ENCODE data around the gene BDKRB1.

BDKRB1 gene

GRCh38 chr14:96261772-96262655 is 6.0 kb downstream of the BDKRB1 start:
- DNase-seq (ENCODE audit: low spot score), result no peak

DNA sequence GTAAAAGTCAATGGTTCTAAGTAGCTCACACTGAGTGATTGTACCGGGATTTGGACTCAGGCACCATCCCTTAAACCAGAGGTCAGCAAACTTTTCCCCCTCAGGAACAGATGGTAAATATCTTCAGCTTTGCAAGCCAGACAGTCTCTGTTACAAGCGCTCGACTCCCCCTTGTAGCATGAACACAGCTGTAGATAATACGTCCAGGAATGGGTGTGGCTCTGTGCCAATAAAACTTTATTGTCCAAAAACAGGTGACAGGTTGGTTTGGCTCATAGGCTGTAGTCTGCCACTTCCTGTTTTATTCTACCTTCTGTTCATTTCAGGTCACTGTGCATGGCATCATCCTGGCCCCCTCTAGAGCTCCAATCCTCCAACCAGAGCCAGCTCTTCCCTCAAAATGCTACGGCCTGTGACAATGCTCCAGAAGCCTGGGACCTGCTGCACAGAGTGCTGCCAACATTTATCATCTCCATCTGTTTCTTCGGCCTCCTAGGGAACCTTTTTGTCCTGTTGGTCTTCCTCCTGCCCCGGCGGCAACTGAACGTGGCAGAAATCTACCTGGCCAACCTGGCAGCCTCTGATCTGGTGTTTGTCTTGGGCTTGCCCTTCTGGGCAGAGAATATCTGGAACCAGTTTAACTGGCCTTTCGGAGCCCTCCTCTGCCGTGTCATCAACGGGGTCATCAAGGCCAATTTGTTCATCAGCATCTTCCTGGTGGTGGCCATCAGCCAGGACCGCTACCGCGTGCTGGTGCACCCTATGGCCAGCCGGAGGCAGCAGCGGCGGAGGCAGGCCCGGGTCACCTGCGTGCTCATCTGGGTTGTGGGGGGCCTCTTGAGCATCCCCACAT is 7.6 kb downstream of the BDKRB1 start:
- no peak for DNase-seq (ENCODE audit: low spot score)

DNA sequence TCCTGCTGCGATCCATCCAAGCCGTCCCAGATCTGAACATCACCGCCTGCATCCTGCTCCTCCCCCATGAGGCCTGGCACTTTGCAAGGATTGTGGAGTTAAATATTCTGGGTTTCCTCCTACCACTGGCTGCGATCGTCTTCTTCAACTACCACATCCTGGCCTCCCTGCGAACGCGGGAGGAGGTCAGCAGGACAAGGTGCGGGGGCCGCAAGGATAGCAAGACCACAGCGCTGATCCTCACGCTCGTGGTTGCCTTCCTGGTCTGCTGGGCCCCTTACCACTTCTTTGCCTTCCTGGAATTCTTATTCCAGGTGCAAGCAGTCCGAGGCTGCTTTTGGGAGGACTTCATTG is 8.2 kb downstream of the BDKRB1 start:
- no peak for DNase-seq (ENCODE audit: low spot score)

DNA sequence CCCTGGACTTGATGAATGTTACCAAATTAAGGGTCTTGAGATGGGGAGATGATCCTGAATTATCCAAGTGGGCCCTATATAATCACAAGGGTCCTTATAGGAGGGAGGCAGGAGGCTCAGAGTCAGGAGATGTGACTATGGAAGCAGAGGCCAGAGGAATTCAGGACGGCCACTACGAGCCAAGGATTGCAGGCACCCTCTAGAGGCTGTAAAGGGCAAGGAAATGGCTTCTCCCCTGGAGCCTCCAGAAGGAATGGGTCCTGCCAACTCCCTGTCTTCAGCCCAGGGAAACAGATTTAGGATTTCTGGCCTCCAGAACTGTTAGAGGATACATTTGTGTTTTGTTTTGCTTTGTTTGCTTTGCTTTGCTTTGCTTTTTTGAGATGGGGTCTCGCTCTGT is 8.8 kb downstream of the BDKRB1 start:
- no peak for DNase-seq (ENCODE audit: low spot score)

DNA sequence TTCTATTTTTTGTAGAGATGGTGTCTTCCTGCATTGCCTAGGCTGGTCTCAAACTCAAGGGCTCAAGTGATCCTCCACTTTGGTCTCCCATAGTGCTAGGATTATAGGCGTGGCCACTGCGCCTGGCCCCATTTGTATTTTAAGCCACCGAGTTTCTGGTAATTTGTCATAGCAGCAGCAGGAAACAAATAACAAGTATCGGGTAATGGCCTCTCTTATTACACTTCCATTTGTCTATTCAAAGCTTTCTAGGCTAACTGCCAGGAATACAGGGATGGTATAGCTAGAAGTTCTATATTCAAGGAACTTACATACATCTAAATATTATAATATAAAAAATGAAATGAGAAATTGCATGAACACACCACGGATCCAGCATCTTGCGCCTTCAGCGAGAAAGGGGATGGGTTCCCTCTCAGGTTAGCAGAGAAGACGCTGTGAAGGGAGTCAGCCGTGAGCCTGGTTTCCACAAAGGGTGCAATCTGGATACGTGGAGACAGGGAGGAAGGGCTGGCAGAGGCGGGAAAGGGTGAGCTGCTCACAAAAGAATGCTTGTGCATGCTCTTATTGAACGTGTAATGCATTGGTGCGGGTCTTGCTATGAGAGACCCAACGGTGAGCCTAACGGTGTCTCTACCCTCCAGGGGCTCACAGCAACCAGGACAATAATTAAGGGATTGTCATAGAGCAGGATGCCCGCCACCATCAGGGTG is 9.5 kb downstream of the BDKRB1 start:
- DNase-seq (ENCODE audit: low spot score), result no peak

DNA sequence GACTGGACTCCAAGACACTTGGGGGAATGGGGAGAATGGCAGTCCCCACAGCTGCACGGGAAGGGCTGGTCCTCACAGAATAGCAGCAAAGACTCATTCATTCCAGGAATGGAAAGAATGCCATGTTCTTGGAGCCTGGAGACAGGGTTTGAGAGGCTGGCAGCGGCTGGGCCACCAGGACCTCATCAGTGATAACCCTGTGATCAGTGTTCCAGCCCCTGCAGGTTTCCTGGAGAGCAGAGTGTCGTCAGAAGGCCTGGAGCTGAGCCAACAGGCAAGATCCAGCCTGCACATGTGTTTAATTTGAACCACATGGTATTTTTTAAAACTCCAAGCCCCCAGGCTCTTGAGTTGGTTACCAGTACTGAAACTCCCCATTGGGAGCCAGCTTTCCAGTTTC is 11.3 kb downstream of the BDKRB1 start:
- no peak for DNase-seq (ENCODE audit: low spot score)

DNA sequence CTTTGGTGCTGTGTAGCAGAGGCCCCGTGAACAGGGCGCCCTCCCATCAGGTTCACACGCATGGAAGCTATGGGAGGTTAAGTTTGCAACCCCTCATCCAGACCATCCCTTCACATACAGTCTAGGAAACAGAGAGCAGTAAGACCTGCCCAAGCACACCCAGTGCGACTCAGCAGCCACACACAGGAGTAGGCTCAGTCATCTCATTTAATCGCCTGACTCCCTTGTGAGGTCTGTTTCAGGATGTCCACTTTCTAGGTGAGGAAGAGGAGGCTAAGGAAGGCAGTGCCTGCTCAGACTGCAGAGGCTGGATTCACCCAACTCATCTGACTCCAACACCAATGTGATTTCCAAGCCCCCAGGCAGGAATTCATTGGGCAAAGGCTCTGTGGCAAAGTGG is 11.9 kb downstream of the BDKRB1 start:
- no peak for DNase-seq (ENCODE audit: low spot score)

GRCh38 chr14:96268431-96269358 is 12.7 kb downstream of the BDKRB1 start:
- DNase-seq (ENCODE audit: low spot score), result no peak

- DNase-seq (ENCODE audit: low spot score), result no peak
These were observed 13.3 kb downstream of the BDKRB1 start for GRCh38 chr14:96269359-96269710.

DNA sequence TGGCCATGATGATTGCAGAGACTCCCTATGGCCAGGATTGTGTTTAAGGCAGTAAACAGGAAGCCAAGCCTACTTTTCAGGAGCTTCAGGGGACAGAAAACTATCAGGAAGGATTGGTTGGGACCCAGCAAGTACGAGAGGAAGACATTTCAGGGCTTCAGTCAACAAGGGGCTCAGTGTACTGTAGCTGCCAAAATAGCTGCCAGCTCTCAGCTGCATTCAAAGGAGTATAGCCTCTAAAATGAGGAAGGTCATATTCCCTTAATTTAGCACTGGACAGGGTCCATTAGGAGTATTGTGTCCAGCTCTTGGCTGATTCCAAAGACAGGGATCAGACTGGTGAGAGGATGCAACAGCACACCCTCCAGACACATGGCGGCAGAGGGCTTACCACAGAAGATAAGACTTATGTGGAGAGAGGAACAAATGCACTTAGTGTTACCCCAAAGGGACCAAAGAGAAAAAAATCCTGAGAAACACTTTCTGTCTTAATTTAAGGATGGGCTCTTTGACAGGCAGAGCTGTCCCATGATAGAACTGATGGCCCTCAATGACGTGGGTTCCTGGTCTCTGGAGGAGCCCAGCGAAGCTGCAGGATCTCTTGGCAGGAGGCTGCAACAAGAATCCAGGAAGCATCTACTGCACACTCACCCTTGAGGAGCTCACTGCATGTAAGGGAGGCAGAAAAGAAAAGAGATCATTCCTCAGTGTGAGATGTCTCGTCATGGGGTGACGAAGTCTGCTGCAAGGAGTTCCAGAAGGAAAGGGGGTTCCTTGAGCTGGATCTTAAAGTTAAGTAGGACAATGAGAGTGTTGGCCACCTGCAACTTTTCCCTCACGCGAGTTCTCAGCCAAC is 14.8 kb downstream of the BDKRB1 start:
- no peak for DNase-seq (ENCODE audit: low spot score)

DNA sequence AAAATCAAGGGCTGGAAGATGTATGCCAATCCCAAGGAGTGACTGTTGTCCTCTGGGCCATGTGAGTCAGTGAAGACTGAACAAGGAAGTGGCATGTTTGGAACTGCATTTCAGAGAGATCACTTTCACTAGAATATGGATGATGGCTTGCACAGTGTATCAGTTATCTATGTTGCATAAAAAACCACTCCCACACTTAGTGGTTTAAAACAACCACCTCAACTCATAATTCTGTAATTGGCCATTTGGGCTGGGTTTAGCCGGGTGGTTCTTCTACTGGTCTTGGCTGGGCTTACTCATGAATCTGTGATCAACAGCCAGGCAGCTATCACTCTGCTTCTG is 15.4 kb downstream of the BDKRB1 start:
- no peak for DNase-seq (ENCODE audit: low spot score)

- no peak for DNase-seq (ENCODE audit: low spot score)
These were observed 16.9 kb downstream of the BDKRB1 start for GRCh38 chr14:96272777-96273473.

DNA sequence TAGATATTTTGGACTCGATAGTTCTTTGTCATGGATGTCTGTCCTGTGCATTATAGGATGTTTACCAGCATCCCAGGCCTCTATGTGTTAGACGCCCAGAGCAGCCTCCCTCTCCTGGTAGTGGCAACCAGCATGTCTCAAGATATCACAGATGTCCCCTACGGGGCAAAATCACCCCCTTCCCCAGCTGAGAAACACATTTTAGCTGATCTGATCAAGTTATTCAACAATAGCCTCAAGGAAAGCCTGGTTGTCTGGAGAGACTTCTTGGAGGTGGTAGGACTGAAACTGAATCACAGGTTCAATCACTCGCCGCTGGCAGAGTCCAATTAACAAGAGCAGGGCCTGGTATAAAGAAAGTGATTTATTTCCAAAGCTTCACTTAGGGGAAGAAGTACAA is 17.6 kb downstream of the BDKRB1 start:
- no peak for DNase-seq (ENCODE audit: low spot score)

- DNase-seq (ENCODE audit: low spot score), result no peak
These were observed 18.1 kb downstream of the BDKRB1 start for GRCh38 chr14:96274122-96274521.

DNA sequence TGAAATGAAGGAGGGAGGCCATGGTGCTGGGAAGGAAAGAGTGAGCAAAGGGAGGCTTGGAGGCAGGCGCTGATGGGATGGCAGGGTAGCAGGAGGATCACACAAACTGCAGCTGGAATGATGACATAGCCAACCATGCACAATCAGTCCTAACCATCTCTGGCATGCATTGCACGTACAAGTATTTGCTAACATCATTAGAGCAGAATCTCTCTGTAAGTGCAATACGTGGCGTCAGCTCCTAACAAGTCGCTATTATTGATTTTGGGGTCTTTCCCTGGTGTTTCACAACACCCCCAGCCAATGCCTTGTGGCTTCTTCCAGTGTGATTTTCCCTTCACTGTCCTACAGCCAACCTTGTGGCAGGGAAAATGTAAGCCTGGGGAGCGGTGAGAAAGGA is 18.5 kb downstream of the BDKRB1 start:
- DNase-seq (ENCODE audit: low spot score), result peak; percentile 8

DNA sequence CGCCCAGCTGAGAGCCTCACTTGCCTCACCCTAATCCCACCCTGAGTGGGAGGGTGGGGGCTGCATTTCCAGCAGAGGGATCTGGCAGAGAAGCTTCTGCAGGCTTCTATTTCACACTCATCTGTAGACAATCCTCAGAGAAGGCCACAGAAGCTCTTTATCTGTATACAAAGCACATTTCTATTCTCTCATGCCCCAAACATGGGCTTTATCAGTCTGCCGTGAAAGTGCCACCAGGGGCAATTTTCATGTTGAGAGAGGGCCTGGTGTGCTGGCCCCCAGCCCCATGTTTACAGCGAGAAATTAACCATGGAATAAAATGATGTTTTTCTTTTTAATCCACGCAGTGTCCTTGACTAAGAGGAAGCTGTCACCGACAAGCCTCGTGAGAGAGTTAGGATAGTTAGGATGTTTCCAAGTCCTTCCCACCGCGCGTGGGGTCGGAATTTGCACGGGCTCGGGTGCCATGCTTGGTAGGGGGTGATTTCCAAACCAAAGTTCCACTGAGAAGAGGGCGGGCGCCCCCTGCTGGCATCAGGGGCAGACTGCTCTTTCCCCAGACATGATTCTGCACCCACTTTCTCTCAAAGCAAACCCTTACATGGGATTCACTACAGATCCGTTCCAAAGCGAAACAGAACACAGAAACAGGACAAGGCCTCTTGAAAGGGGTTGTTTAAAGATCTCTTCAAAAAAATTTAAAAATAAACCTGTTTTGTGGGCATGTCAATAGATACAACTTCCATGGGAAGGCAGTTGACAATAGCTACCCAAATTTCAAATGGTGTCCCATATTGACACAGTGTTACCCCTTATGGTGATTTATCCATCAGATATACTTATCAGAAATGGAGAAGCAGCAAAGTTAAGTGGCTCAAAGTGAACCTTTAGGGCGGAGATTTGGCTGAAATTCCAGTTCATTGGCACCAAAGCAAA is 19.4 kb downstream of the BDKRB1 start:
- DNase-seq (ENCODE audit: low spot score), result peak; percentile 47

DNA sequence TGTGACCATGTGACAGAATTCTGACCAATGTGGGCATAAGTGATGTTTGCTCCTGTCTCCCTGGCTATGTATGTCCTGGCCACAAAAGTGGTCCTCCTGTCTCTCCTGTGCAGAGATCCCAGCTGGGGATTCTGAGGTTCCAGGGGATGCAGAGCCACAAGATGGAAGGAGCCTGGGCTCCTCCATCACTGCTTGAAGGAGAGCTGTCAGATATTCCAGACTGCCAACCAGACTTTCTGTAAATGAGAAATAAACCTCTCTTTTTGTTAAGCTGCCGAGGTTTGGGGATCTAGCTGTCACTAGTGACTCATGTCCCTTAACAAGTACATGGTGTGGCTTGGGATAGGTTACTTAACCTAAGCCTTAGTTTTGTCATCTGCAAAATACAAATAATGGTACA is 21.9 kb downstream of the BDKRB1 start:
- DNase-seq (ENCODE audit: low spot score), result no peak

DNA sequence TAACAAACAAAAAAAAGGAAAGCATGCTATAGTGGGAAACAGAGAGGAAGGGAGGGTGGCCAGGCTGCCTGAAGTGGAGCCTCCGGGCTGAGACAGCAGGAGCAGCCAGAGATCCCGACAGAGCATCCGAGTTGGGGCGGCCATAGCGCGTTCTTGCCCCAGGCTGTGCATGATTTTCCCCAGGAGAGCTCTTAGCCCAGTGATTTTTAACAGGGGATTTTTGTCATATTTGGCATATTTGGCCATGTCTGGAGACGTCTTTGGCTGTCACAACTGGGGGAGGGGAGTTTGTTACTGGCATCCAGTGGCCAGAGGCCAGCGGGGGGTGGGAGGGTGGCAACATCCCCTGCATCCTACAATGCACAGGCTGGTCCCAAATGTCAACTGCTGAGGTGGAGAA is 23.6 kb downstream of the BDKRB1 start:
- DNase-seq (ENCODE audit: low spot score), result no peak

GRCh38 chr14:96280104-96280503 is 24.1 kb downstream of the BDKRB1 start:
- DNase-seq (ENCODE audit: low spot score), result no peak

Data from SK-N-DZ (cell line).